GM19372 (cell line): ENCODE results near the gene C4orf36.

Experiments
- ATAC-seq: cut with Tn5 transposase; IDR thresholded peaks from one replicate; pipeline ENCODE4 v1.9.1; 2021; ENCODE audit warnings: mild to moderate bottlenecking, low read depth, moderate library complexity; ENCODE audit not compliant: unreplicated experiment

The C4orf36 gene

GRCh38 chr4:86870442-86871069 lies 21.7 kb downstream of the C4orf36 start:
- ATAC-seq, result no peak

- ATAC-seq, result no peak
Measured at GRCh38 chr4:86857341-86858052, 34.7 kb downstream of the C4orf36 start.

- ATAC-seq, result no peak
Measured at GRCh38 chr4:86856896-86857295, 35.3 kb downstream of the C4orf36 start.

- no peak for ATAC-seq
Measured at GRCh38 chr4:86855572-86855971, 36.6 kb downstream of the C4orf36 start.

GRCh38 chr4:86853209-86853608 lies 39.0 kb downstream of the C4orf36 start:
- ATAC-seq, result no peak

GRCh38 chr4:86848732-86849619 lies 43.2 kb downstream of the C4orf36 start, which contains the start of gene SLC10A6:
TSS of gene SLC10A6 (minus strand) at chr4:86849384. CDS start at chr4:86849115, 269 bp downstream.
- ATAC-seq, result no peak

- ATAC-seq, result no peak
Measured at GRCh38 chr4:86848136-86848535, 44.1 kb downstream of the C4orf36 start.

GRCh38 chr4:86847571-86847970 lies 44.7 kb downstream of the C4orf36 start:
- ATAC-seq, result no peak

- ATAC-seq, result no peak
Measured at GRCh38 chr4:86846921-86847320, 45.3 kb downstream of the C4orf36 start.

- no peak for ATAC-seq
Measured at GRCh38 chr4:86845593-86845992, 46.6 kb downstream of the C4orf36 start.

GRCh38 chr4:86841309-86841708 lies 50.9 kb downstream of the C4orf36 start:
- ATAC-seq, result no peak

- no peak for ATAC-seq
Measured at GRCh38 chr4:86840858-86841257, 51.4 kb downstream of the C4orf36 start.

- no peak for ATAC-seq
Measured at GRCh38 chr4:86837691-86838503, 54.3 kb downstream of the C4orf36 start.

GRCh38 chr4:86835677-86836076 lies 56.5 kb downstream of the C4orf36 start:
- ATAC-seq, result no peak

GRCh38 chr4:86834901-86835300 lies 57.3 kb downstream of the C4orf36 start:
- no peak for ATAC-seq

- no peak for ATAC-seq
Measured at GRCh38 chr4:86833615-86834014, 58.6 kb downstream of the C4orf36 start.

GRCh38 chr4:86831262-86832130 lies 60.7 kb downstream of the C4orf36 start:
- ATAC-seq, result no peak
